Measurements from ENCODE around the gene KCNJ1. TPM values are rescaled to one million over a fixed set of nuclear protein-coding genes. Genes with fewer than 3 reads are reported as not detected.

KCNJ1 gene
- total and polyA plus RNA-seq, 2 donors (not counting 3 experiments of a cell fraction or from before 2014, with no cell fraction given): not detected

GRCh38 chr11:128806506-128807261 is 60.4 kb downstream of the KCNJ1 start:
- dilution Hi-C loops (cut with MboI; ENCODE audit: extremely low pct_ligation_motif_present, low sequenced_read_pairs) (no loop called here), intact Hi-C loops (cut with micrococcal nuclease) (no loop called here)
- Histone ChIP-seq H3K27me3 (ENCODE audit: control insufficient read depth in 2 of 2, insufficient read depth in 2 of 2, low read length in 2 of 2) (no peaks in the 10 kb centered on the region), H3K9me1 (replicated peaks; ENCODE audit: control insufficient read depth, extremely low read depth, insufficient read depth, low read length) (no peaks in the 10 kb centered on the region), H3K79me2 (ENCODE audit: control insufficient read depth, insufficient read depth, low read length) (peaks cover 2% of the 10 kb centered on the region), H3K9ac (replicated peaks; ENCODE audit: extremely low read depth, insufficient read depth, low read length) (no peak overlapping the region), H3K4me2 (ENCODE audit: insufficient read depth, low read length) (no peak overlapping the region), H3K9me3 (replicated peaks; ENCODE audit: control insufficient read depth, insufficient read depth, low read length) (no peaks in the 10 kb centered on the region), H2AFZ (ENCODE audit: low read depth, low read length) (no peak overlapping the region), H3K36me3 (ENCODE audit: control insufficient read depth in 2 of 2, extremely low read depth in 1 of 2, insufficient read depth in 2 of 2, low read length in 2 of 2) (peaks cover 37 to 51% of the 10 kb centered on the region in 2 experiments), H4K20me1 (replicated peaks; ENCODE audit: control insufficient read depth, extremely low read depth, insufficient read depth, low read length) (no peaks in the 10 kb centered on the region), H3K4me1 (ENCODE audit: control insufficient read depth, extremely low read depth, insufficient read depth, low read length) (no peaks in the 10 kb centered on the region), H3K27ac (ENCODE audit: insufficient read depth, low read depth, low read length) (no peak overlapping the region), H3K4me3 (replicated peaks in 1 of 3; ENCODE audit: insufficient read depth in 1 of 3, low read depth in 1 of 3, low read length in 3 of 3) (no peak overlapping the region)
- ChIA-PET CTCF (interaction anchor here (1.1 to 2.1 kb wide), 2 partner anchors 42 to 649 kb away, joined by 3 to 6 read pairs; no protein-coding TSS in a partner anchor), POLR2A (no interaction called here)
- TF ChIP-seq FOS (IDR thresholded peaks at IDR 0.05; ENCODE audit: borderline replicate concordance, insufficient read depth, low read length): no peak
- TF ChIP-seq EZH2 (IDR thresholded peaks at IDR 0.05; ENCODE audit: borderline replicate concordance, low read depth, low read length, severe bottlenecking): no peak
- no peak for TF ChIP-seq POLR2AphosphoS5 (IDR thresholded peaks at IDR 0.05; ENCODE audit: insufficient read depth, low read depth, low read length)
- no peak for TF ChIP-seq GATA2 (IDR thresholded peaks at IDR 0.05; ENCODE audit: insufficient read depth, insufficient read length, low read depth, low read length)
- no peak for TF ChIP-seq POLR2A (IDR thresholded peaks at IDR 0.05; ENCODE audit: low read depth, low read length)
- no peak for TF ChIP-seq MYC (IDR thresholded peaks at IDR 0.05; ENCODE audit: low read depth, low read length)
- no peak for TF ChIP-seq MAX (IDR thresholded peaks at IDR 0.05; ENCODE audit: insufficient read depth, insufficient read length)
- TF ChIP-seq CTCF (IDR thresholded peaks at IDR 0.05; ENCODE audit: extremely low read depth in 1 of 2, insufficient read depth in 1 of 2, low read depth in 1 of 2, low read length in 2 of 2): no peak
- no peak for TF ChIP-seq JUN (IDR thresholded peaks at IDR 0.05; ENCODE audit: borderline replicate concordance, insufficient read depth, insufficient read length, low read depth)
- no peak for FAIRE-seq
- DNase-seq (ENCODE audit: low read depth, low spot score): no peak
- no TSS peak for BruUV-seq (replicated peaks)
